ENCODE data around the gene GRHL1.

DNA sequence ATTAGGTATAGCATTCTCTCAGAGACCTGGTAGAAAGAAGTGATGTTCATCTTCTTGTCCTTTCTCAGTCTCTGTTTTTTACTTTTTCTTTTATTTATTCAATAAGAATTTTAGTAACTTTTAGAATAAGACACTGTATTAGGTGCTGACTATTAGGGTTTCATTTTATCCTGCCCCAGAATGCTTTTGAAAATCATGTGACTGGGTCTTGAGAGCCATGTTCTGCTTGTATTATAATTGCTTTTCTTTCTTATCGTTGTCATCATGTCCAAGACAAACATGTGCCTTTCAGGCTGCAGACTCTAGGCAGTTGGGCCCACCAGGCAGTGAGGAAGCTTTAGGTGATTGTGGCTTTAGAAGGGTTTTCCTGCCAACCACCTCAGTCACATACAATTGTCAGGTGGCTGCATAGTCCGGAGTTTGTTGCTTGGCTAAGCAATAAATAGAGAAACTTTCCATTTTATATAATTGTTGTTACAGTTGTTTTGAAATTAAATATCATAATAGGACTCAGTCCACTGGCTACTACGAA, 15.1 kb downstream of the GRHL1 start:
- TF ChIP-seq, protein P1, sequence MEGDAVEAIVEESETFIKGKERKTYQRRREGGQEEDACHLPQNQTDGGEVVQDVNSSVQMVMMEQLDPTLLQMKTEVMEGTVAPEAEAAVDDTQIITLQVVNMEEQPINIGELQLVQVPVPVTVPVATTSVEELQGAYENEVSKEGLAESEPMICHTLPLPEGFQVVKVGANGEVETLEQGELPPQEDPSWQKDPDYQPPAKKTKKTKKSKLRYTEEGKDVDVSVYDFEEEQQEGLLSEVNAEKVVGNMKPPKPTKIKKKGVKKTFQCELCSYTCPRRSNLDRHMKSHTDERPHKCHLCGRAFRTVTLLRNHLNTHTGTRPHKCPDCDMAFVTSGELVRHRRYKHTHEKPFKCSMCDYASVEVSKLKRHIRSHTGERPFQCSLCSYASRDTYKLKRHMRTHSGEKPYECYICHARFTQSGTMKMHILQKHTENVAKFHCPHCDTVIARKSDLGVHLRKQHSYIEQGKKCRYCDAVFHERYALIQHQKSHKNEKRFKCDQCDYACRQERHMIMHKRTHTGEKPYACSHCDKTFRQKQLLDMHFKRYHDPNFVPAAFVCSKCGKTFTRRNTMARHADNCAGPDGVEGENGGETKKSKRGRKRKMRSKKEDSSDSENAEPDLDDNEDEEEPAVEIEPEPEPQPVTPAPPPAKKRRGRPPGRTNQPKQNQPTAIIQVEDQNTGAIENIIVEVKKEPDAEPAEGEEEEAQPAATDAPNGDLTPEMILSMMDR (IDR thresholded peaks at IDR 0.05; ENCODE audit: low read depth, low read length, missing input control): no peak
- TF ChIP-seq YY1 (IDR thresholded peaks at IDR 0.05): no peak
- no peak for TF ChIP-seq TAF1 (conservative IDR thresholded peaks at IDR 0.05)
- TF ChIP-seq, protein P2, sequence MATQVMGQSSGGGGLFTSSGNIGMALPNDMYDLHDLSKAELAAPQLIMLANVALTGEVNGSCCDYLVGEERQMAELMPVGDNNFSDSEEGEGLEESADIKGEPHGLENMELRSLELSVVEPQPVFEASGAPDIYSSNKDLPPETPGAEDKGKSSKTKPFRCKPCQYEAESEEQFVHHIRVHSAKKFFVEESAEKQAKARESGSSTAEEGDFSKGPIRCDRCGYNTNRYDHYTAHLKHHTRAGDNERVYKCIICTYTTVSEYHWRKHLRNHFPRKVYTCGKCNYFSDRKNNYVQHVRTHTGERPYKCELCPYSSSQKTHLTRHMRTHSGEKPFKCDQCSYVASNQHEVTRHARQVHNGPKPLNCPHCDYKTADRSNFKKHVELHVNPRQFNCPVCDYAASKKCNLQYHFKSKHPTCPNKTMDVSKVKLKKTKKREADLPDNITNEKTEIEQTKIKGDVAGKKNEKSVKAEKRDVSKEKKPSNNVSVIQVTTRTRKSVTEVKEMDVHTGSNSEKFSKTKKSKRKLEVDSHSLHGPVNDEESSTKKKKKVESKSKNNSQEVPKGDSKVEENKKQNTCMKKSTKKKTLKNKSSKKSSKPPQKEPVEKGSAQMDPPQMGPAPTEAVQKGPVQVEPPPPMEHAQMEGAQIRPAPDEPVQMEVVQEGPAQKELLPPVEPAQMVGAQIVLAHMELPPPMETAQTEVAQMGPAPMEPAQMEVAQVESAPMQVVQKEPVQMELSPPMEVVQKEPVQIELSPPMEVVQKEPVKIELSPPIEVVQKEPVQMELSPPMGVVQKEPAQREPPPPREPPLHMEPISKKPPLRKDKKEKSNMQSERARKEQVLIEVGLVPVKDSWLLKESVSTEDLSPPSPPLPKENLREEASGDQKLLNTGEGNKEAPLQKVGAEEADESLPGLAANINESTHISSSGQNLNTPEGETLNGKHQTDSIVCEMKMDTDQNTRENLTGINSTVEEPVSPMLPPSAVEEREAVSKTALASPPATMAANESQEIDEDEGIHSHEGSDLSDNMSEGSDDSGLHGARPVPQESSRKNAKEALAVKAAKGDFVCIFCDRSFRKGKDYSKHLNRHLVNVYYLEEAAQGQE (IDR thresholded peaks at IDR 0.05): no peak
- TF ChIP-seq SP1 (IDR thresholded peaks at IDR 0.05): no peak
- TF ChIP-seq NR2F2 (IDR thresholded peaks at IDR 0.05): no peak
- TF ChIP-seq FOXA1 (IDR thresholded peaks at IDR 0.05): no peak

Measured in liver (tissue), 3 donors.